Measurements from ENCODE around the gene PSMG4.
A peak's percentile ranks its signal among the peaks of the same experiment; 100 is the strongest.

PSMG4 gene

DNA sequence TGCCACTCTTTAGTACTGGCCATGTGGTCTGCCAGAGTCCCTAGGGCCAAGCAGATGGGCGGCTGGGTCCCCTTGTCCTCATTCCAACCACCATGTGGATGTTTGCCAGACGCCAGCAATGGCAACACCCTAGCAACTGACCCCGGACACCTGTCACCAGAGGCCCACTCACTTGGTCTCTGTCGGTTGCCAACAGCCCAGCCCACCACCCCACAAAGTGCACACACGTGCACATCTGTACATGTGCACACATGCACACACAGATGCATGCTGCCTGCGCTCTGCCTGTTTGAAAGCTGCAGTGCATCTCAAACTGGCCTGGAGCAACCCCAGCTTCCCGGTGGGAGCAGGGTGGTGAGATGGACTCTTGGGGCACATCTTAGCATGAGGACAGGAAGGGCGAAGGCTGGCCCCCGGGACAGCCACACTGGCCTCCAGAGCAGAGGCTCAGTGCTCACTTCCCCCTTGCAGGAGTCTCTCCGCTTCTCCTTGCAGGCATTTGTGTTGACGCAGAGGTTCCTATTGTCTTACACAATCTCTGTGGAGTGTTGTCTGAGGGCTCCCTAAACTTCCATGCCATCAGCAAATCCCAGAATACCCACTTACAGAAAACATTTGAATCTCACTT lies 54.0 kb downstream of the PSMG4 start:
- peak; percentile 29 for DNase-seq

GRCh38 chr6:3314176-3314575 lies 55.4 kb downstream of the PSMG4 start:
- no peak for DNase-seq

- DNase-seq, result no peak
These were observed 56.1 kb downstream of the PSMG4 start for GRCh38 chr6:3314621-3315467.

DNA sequence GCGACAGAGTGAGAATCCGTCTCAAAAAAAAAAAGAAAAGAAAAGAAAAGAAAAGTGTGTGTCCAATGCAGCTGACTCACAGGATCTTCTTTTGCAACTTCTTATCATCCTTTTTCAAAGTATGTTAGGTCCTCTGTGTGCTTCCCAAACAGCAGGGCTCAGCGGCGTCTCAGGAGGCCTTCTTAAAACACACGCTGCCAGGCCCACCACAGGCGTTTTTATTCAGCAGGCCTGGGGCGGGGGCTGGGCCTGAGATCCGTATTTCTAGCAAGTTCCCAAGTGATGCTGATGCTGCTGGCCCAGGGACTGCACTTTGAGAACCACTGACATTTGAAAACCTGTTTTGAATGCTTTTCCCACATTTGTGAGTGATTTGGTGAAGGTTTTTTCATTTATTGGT lies 57.1 kb downstream of the PSMG4 start:
- DNase-seq, result no peak

GRCh38 chr6:3316331-3316730 lies 57.6 kb downstream of the PSMG4 start:
- DNase-seq, result peak; percentile 25

DNA sequence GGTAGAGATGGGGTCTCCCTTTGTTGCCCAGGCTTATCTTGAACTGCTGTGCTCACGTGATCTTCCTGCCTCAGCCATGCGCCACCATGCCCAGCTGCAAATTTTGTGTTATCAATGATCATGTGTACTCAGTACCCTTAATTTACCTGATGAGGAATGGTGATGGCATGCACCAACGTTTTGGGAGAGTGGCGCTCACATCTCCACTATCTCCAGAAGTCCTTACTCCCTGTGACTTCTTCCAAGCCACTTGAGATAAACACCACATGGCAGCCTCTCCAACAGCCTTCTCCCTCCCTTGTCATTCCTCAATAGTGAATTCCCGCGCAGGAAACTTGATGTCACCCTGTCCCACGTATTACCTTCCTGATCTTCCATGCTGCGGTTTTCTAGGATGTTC lies 58.1 kb downstream of the PSMG4 start:
- DNase-seq, result peak; percentile 10
